Smooth muscle cell (in vitro differentiated cells): ENCODE measurements around the gene GIPC1. TPM values are rescaled to one million over a fixed set of nuclear protein-coding genes. Genes with fewer than 3 reads are reported as not detected.

Experiments
- DNase-seq: peaks from one replicate; lab custom pipeline; 2025; ENCODE audit not compliant: unreplicated experiment; lab: John Stamatoyannopoulos, UW
- H2AFZ ChIP-seq: fragments of 200-600 bp; sonication (generic); 2 replicates; pipeline ENCODE4 v1.6.0; 2016; ENCODE audit warnings: antibody characterized with exemption, low read depth, mild to moderate bottlenecking
- H3F3A ChIP-seq: fragments of 200-600 bp; sonication (generic); 2 replicates; pipeline ENCODE4 v1.6.0; 2017; ENCODE audit warnings: antibody characterized with exemption, low read depth
- H3K27ac ChIP-seq: fragments of 200-600 bp; sonication (generic); 2 replicates; pipeline ENCODE4 v1.5.1; 2016; ENCODE audit warnings: low read depth, mild to moderate bottlenecking
- H3K27me3 ChIP-seq: fragments of 200-600 bp; sonication (generic); 2 replicates; pipeline ENCODE4 v1.6.1; 2016; ENCODE audit warnings: low read depth, mild to moderate bottlenecking
- H3K36me3 ChIP-seq: fragments of 200-600 bp; sonication (generic); 2 replicates; pipeline ENCODE4 v1.5.1; 2016; ENCODE audit warnings: low read depth
- H3K4me1 ChIP-seq: fragments of 200-600 bp; sonication (generic); 2 replicates; pipeline ENCODE4 v1.5.1; 2016; ENCODE audit warnings: low read depth
- H3K4me2 ChIP-seq: fragments of 200-600 bp; sonication (generic); 2 replicates; pipeline ENCODE4 v1.6.0; 2016; ENCODE audit warnings: mild to moderate bottlenecking
- H3K4me3 ChIP-seq: fragments of 200-600 bp; sonication (generic); 2 replicates; pipeline ENCODE4 v1.5.1; 2016; ENCODE audit warnings: mild to moderate bottlenecking
- H3K79me2 ChIP-seq: fragments of 200-600 bp; sonication (generic); 2 replicates; pipeline ENCODE4 v1.6.0; 2016; ENCODE audit warnings: low read depth, mild to moderate bottlenecking
- H3K9ac ChIP-seq: fragments of 200-600 bp; sonication (generic); 2 replicates; pipeline ENCODE4 v1.6.0; 2016; ENCODE audit warnings: low read depth
- H3K9me3 ChIP-seq: fragments of 200-600 bp; sonication (generic); replicated peaks from 2 replicates; pipeline ENCODE4 v1.5.1; 2016; ENCODE audit warnings: low read depth
- H4K20me1 ChIP-seq: fragments of 200-600 bp; sonication (generic); 2 replicates; pipeline ENCODE4 v1.6.0; 2016; ENCODE audit warnings: low read depth
- CTCF ChIP-seq: fragments of 200-600 bp; sonication (generic); IDR thresholded peaks from 2 replicates; pipeline ENCODE4 v1.5.1; 2017; ENCODE audit warnings: borderline replicate concordance, mild to moderate bottlenecking, antibody characterized with exemption; ENCODE audit not compliant: insufficient read depth, poor library complexity, severe bottlenecking
- WGBS: methylation state at CpG from one replicate; pipeline ENCODE4 v1.1.7; 2016; ENCODE audit warnings: low lambda C conversion rate; 5-methylcytosine and 5-hydroxymethylcytosine counted together
- polyA plus RNA-seq: library from polyadenylated mRNA; unstranded; fragments of >200 nt; fragmentation: Nextera tagmentation; extraction: Ambion mirVana; gene quantifications from 2 replicates; pipeline ENCODE4 v1.2.1, GENCODE V29; 2016
- total RNA-seq: library from RNA; depleted of rRNA; stranded (reverse); fragments of >200 nt; gene quantifications from 2 replicates; pipeline ENCODE4 v1.2.3, GENCODE V29; 2014

The GIPC1 gene
- total and polyA plus RNA-seq, 2 experiments from 2014 or later, result 73.0 to 142 TPM

- no peak overlapping the region for H3K9ac ChIP-seq
- H4K20me1 ChIP-seq, result peaks cover 44% of the 10 kb centered on the region
- no peak overlapping the region for H3K27ac ChIP-seq
- H2AFZ ChIP-seq, result no peak overlapping the region
- DNase-seq, result no peak
- H3K4me3 ChIP-seq, result no peak overlapping the region
- H3K79me2 ChIP-seq, result peaks cover 55% of the 10 kb centered on the region
- WGBS, result 87% methylated on average over 5 of the region's 5 CpGs
- H3K36me3 ChIP-seq, result no peaks in the 10 kb centered on the region
- no peaks in the 10 kb centered on the region for H3K27me3 ChIP-seq
- H3K9me3 ChIP-seq, result no peaks in the 10 kb centered on the region
- no peak overlapping the region for H3K4me2 ChIP-seq
- no peak for TF ChIP-seq CTCF
- H3K4me1 ChIP-seq, result peaks cover 14% of the 10 kb centered on the region
- H3F3A ChIP-seq, result no peaks in the 10 kb centered on the region
Observed at GRCh38 chr19:14492756-14493337, 3.1 kb downstream of the GIPC1 start.

GRCh38 chr19:14487370-14488125, 8.4 kb downstream of the GIPC1 start:
- H3K9ac ChIP-seq, result no peak overlapping the region
- H4K20me1 ChIP-seq, result peaks cover 52% of the 10 kb centered on the region
- 90% methylated on average over 16 of the region's 16 CpGs for WGBS
- no peak for TF ChIP-seq CTCF
- H3K9me3 ChIP-seq, result no peaks in the 10 kb centered on the region
- H3F3A ChIP-seq, result no peaks in the 10 kb centered on the region
- no peak for DNase-seq
- H3K4me1 ChIP-seq, result no peaks in the 10 kb centered on the region
- no peak overlapping the region for H3K4me2 ChIP-seq
- no peak overlapping the region for H2AFZ ChIP-seq
- H3K4me3 ChIP-seq, result no peak overlapping the region
- H3K27ac ChIP-seq, result no peak overlapping the region
- H3K27me3 ChIP-seq, result no peaks in the 10 kb centered on the region
- H3K36me3 ChIP-seq, result no peaks in the 10 kb centered on the region
- H3K79me2 ChIP-seq, result peaks cover 33% of the 10 kb centered on the region

- H3F3A ChIP-seq, result no peaks in the 10 kb centered on the region
- no peaks in the 10 kb centered on the region for H3K4me1 ChIP-seq
- no peaks in the 10 kb centered on the region for H3K36me3 ChIP-seq
- DNase-seq, result no peak
- no peak for TF ChIP-seq CTCF
- no peak overlapping the region for H3K4me3 ChIP-seq
- peaks cover 61% of the 10 kb centered on the region for H4K20me1 ChIP-seq
- H3K27me3 ChIP-seq, result no peaks in the 10 kb centered on the region
- no peak overlapping the region for H3K27ac ChIP-seq
- H3K79me2 ChIP-seq, result peaks cover 8% of the 10 kb centered on the region
- H3K4me2 ChIP-seq, result no peak overlapping the region
- H3K9me3 ChIP-seq, result no peaks in the 10 kb centered on the region
- no peak overlapping the region for H2AFZ ChIP-seq
- 97% methylated on average over 11 of the region's 18 CpGs for WGBS
- no peak overlapping the region for H3K9ac ChIP-seq
Observed at GRCh38 chr19:14482172-14482941, 13.6 kb downstream of the GIPC1 start.
